NCI-H2029 (cell line): ENCODE results near the gene CCDC78.
"Not testable (repeated sequence)": the region's sequence is repeated elsewhere in the genome, so short reads cannot be mapped to it uniquely, and the experiment has no call there.

ENCODE experiments used
- DNase-seq: peaks from one replicate; lab custom pipeline; 2025; lab: John Stamatoyannopoulos, UW

The CCDC78 gene

GRCh38 chr16:693364-693763 lies 32.9 kb downstream of the CCDC78 start:
- no peak for DNase-seq

DNA sequence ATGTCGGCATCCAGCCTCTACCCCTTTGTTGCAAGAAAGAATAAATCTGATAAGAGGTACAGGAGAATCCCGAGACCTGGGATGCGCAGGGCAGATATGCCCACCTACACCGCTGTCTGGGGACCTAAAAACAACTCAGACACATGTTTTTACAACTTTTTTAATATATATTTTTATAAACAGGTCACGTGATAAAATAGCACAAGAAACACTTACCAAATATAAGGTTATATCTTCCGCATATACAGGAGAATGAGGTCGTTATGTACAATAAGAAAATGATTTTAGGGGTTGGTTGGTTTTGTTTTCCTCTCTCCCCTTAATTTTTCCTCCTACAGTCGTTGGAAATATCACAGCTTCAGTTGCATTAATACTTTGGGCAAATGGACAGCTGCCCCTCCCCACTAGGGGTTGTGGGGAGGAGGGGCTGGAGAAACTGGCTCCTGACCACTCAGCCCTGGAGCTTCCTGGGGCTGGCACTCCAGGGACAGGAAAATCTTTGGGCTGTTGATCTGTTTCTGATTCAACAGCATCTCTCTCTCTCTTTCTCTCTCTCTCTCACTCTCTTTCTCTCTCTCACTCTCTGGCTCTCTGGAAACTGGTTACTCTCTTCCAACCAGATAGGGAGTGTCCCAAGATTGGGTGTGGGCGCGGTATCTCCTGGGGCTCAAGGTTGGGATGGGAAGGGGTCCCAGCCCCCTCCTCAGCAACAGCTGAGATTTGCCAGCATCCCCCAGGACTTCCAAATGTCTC lies 33.7 kb downstream of the CCDC78 start:
- no peak for DNase-seq

- not testable (repeated sequence) for DNase-seq
Measured at GRCh38 chr16:691242-691641, 35.0 kb downstream of the CCDC78 start.

GRCh38 chr16:689175-689897 lies 36.9 kb downstream of the CCDC78 start:
- DNase-seq: no peak

- no peak for DNase-seq
Measured at GRCh38 chr16:687499-687898, 38.7 kb downstream of the CCDC78 start.

DNA sequence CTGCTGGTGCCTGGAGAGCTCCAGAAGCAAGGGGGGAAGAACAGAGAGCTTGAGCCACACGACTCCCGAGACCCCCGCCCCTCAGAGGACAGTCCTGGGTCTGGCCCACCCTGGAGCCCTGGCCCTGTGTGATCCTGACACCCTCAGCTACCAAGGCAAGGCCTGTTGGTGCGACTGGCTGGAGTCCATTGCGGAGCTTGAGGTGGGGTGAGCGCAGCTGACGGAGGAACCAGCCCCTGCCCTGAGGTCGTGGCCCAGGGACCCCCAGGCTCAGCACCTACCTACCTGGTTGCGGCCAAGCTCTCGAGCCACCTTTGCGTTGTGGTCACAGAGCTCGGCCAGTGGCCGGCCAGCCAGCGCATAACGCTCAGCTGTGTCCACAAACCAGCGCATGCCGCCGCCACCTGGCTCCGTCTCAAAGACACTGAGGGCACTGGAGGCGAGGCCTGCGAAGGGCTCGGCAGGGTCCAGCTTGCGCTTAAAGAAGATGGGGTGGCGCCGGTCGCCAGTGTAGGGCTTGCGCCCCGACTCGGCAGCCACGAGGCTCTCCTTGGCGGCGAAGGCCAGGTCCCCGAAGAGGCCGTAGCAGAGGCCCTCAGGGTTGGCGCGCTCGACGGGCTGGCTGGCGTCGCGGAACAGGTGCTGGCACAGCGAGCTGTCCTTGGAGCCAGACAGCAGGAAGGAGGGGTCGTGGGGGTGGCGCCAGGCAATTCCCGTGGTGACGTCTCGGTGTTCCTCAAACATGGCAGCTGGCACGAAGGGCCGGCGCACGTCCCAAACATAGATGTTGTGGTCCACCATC lies 39.6 kb downstream of the CCDC78 start:
- DNase-seq: no peak

GRCh38 chr16:685967-686366 lies 40.3 kb downstream of the CCDC78 start:
- peak; percentile 62 for DNase-seq

DNA sequence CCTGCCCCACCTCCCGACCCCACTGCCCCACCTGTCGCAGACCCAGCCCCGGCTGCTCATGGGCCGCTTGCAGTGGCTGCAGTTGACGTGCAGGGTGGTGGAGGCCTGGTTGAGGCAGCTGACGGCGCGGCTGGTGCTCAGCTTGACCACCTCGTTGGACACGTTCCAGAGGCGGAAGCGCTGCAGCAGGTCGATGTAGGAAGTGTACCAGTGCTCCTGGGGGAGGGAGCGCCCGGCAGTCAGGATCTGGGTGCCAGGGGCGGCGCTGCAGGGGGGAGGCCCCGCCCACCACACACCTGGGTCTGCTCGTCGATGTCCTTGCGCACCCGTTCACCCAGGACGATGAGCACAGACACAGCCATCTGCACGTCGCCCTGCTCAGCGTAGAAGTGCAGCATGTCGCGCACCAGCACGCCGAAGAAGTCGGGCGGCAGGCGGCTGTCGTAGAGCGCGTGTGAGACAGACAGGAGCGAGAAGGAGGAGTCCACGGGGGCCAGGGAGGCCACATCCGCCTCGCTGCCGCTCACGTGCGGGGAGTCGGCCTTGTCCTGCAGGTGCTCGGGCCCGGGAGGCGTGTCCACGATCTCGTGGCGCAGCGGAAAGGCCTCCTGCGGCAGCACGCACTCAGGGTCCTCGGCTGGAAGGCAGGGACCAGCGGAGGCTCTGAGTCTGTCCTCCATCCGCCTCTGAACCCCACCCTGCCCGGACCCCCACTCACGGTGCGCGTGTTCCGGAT lies 41.1 kb downstream of the CCDC78 start:
- peak; percentile 84 for DNase-seq

DNA sequence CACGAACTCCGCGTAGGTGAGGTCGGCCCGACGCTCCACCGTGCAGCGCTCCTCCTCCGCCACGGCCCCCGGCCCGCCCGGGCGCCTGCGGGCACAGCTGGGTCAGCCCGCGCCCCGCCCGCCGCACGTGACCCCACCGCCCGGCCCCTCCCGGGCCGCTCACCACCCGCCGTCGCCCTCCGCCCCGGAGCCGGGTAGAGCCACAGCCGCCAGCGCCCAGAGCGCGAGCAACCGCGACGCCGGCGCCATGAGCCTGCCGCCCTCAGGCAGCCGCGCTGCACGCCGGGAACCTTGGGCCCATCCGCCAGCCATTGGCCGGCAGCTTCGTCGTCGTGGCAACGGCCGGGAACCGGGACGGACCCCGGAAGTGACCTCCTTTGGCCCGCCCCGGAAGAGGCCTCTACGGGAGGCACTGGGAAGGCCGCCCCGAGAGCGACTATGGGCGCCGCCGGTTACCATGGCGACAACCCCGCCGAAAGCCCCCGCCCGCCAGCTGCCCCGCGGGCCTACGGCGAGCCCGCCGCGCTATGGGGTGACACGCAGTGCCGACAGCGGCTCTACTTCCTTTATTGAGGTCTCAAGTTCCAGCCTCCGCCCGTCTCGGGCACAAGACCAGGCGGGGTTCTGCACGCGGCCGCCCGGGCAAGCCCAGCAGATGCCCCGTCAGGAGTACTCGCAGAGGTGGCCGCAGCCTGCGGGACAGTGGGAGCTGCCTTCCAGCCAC lies 42.0 kb downstream of the CCDC78 start, which contains the start of gene JMJD8:
Gene JMJD8, minus strand, starts transcription at position 264 of the 724 bp plus-strand sequence. Its CDS starts 15 bp downstream, at position 249.
- DNase-seq: peak; percentile 95

DNA sequence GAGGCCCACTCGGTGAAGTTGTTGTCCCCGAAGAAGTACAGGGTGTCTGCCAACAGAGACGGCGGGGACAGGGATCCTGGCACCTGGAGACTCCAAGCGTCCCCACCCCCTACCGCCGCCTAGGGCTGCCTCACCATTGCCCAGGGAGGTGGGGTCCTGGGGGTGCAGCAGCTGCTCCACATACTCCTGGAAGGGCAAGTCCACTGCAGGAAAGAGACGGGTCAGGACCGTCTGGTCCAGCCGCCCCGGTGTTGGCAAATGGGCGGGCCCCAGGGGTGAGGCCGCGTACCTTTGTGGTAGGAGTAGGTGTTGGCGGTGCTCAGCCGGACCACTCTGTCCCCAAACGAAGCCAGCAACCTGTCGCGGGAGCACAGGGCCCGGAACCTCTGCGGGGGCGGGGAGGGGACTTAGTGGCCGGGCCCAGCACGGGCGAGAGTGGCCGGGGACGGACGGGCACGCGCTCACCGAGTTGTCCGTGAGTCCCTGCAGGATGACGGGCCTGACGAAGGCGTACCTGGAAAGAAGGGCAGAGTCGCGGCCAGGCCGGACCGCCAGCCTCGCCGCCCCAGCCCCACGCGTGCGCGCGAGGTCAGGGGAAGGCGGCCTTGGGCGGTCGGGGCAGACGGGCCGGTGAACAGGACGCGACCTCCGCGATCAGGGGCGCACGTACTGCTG lies 42.7 kb downstream of the CCDC78 start:
- no peak for DNase-seq

GRCh38 chr16:682493-683395 lies 43.5 kb downstream of the CCDC78 start:
- no peak for DNase-seq

DNA sequence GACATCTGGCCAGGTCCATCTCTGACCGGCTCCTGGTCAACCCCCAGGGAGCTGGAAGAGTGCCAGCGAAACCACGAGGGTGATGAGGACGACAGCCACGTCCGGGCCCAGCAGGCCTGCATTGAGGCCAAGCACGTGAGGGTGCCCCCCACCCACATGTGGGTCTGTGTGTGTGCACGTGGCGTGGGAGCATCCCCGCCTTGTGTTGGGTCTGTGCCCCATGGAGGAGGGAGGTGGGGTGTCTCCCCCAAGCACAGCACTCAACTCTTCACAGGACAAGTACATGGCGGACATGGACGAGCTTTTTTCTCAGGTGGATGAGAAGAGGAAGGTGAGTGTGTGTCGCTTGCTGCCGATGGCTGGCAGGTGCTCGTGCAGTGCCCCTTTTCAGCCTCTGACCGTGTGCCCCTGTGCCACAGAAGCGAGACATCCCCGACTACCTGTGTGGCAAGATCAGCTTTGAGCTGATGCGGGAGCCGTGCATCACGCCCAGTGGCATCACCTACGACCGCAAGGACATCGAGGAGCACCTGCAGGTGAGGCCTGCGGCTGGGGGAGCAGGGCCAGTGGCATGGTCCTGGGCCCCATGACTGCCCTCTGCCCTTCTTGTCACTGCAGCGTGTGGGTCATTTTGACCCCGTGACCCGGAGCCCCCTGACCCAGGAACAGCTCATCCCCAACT lies 44.4 kb downstream of the CCDC78 start:
- DNase-seq: no peak

GRCh38 chr16:680967-681745 lies 45.1 kb downstream of the CCDC78 start:
- DNase-seq: peak; percentile 24

DNA sequence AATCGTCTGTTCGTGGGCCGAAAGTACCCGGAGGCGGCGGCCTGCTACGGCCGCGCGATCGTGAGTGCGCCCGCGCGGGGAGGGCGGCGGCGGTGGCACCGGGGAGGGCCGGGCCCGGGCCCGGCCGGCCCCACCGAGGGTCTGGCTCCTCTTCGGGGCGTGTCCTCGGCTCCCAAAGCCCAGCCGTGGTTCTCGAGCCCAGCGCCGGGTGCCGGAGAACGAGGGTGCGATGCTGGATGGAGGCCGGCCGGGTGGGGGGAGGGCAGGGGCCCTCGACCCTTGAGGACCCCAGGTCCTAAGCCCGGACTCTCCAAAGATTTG lies 45.7 kb downstream of the CCDC78 start:
- DNase-seq: no peak

DNA sequence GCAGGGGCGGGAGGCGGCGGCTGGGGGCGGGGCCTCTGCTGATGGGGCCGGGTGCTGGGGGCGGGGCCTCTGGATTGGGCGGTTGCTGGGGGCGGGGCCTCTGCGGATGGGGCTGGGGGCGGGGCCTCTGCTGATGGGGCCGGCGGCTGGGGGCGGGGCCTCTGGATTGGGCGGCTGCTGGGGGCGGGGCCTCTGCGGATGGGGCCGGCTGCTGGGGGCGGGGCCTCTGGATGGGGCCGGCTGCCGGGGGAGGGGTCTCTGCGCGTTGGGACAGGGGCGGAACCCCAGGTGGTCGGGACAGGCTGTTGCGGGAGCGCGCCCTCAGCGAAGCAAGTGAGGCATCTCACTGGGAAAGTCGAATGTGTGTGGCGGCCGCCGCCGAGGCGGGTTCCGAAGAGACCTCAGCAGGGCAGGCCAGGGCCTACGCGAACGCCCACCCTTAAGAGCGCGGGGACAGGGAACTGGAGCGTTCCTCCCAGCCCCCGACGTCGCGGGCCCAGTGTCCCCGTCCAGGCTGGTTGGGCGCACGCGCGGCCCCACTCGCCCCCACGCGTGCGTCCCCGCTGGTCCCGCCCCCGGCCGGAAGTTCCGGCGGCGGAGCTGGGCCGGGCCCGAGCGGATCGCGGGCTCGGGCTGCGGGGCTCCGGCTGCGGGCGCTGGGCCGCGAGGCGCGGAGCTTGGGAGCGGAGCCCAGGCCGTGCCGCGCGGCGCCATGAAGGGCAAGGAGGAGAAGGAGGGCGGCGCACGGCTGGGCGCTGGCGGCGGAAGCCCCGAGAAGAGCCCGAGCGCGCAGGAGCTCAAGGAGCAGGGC lies 46.2 kb downstream of the CCDC78 start, which contains the start of gene STUB1:
Gene STUB1, plus strand, starts transcription at position 597 of the 811 bp plus-strand sequence. Its CDS starts 116 bp downstream, at position 713.
- DNase-seq: peak; percentile 75

GRCh38 chr16:678858-679813 lies 47.1 kb downstream of the CCDC78 start:
- DNase-seq: peak; percentile 77
